Fibroblast of lung (primary cell): Measurements from ENCODE around the gene HS6ST2.
"Not testable (repeated sequence)": the region's sequence is repeated elsewhere in the genome, so short reads cannot be mapped to it uniquely, and the experiment has no call there.

ENCODE experiments used
- EZH2 ChIP-seq: IDR thresholded peaks from 2 replicates; pipeline ENCODE4 v1.5.1; 2012; ENCODE audit warnings: low read length, control low read depth, mild to moderate bottlenecking; ENCODE audit errors: missing control alignments
- TF ChIP-seq, protein P1 (sequence below), 2 donors: IDR thresholded peaks in 1 of 2; conservative IDR thresholded peaks in 1 of 2; 1 replicate in 1 of 2; 2 replicates in 1 of 2; pipeline ENCODE4 v1.5.1; 2011 to 2012; ENCODE audit warnings: low read length in 2 of 2, control low read depth in 1 of 2, inconsistent platforms in 1 of 2, low read depth in 1 of 2, mild to moderate bottlenecking in 1 of 2

DNA sequence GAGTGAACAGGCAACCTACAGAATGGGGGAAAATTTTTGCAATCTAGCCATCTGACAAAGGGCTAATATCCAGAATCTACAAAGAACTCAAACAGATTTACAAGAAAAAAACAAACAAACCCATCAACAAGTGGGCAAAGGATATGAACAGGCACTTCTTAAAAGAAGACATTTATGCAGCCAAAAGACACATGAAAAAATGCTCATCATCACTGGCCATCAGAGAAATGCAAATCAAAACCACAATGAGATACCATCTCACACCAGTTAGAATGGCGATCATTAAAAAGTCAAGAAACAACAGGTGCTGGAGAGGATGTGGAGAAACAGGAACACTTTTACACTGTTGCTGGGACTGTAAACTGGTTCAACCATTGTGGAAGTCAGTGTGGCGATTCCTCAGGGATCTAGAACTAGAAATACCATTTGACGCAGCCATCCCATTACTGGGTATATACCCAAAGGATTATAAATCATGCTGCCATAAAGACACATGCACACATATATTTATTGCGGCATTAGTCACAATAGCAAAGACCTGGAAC is 13.3 kb downstream of the HS6ST2 start:
- not testable (repeated sequence) for TF ChIP-seq EZH2
- TF ChIP-seq, protein P1, sequence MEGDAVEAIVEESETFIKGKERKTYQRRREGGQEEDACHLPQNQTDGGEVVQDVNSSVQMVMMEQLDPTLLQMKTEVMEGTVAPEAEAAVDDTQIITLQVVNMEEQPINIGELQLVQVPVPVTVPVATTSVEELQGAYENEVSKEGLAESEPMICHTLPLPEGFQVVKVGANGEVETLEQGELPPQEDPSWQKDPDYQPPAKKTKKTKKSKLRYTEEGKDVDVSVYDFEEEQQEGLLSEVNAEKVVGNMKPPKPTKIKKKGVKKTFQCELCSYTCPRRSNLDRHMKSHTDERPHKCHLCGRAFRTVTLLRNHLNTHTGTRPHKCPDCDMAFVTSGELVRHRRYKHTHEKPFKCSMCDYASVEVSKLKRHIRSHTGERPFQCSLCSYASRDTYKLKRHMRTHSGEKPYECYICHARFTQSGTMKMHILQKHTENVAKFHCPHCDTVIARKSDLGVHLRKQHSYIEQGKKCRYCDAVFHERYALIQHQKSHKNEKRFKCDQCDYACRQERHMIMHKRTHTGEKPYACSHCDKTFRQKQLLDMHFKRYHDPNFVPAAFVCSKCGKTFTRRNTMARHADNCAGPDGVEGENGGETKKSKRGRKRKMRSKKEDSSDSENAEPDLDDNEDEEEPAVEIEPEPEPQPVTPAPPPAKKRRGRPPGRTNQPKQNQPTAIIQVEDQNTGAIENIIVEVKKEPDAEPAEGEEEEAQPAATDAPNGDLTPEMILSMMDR (conservative IDR thresholded peaks at IDR 0.05 in 1 of 2, IDR thresholded peaks at IDR 0.05 in 1 of 2; ENCODE audit: low read depth in 1 of 2, low read length in 2 of 2), result not testable (repeated sequence)
